Osteoblast (primary cell): ENCODE data around the gene ZMYND11. TPM values are rescaled to one million over a fixed set of nuclear protein-coding genes. Genes with fewer than 3 reads are reported as not detected.
A peak's percentile ranks its signal among the peaks of the same experiment; 100 is the strongest.

Experiments used
- DNase-seq: peaks from one replicate; pipeline ENCODE4 v3.0.0; 2011; ENCODE audit warnings: low spot score, mixed read lengths; ENCODE audit not compliant: insufficient read length; ENCODE audit errors: missing footprints
- H2AFZ ChIP-seq: 2 replicates; pipeline ENCODE4 v1.6.0; 2011; ENCODE audit warnings: mild to moderate bottlenecking, low read length
- H3K27ac ChIP-seq: 2 replicates; pipeline ENCODE4 v1.5.1; 2011; ENCODE audit warnings: mild to moderate bottlenecking, low read depth, low read length, moderate library complexity
- H3K27me3 ChIP-seq: 2 replicates; pipeline ENCODE4 v1.6.0; 2012; ENCODE audit warnings: mild to moderate bottlenecking, control low read depth, inconsistent platforms, low read length, moderate library complexity; ENCODE audit not compliant: insufficient read depth
- H3K36me3 ChIP-seq: 2 replicates; pipeline ENCODE4 v1.5.1; 2011; ENCODE audit warnings: mild to moderate bottlenecking, low read length, control low read depth, moderate library complexity; ENCODE audit not compliant: insufficient read depth
- H3K4me1 ChIP-seq: 2 replicates; pipeline ENCODE4 v1.5.1; 2011; ENCODE audit warnings: mild to moderate bottlenecking, low read length, control low read depth, moderate library complexity; ENCODE audit not compliant: insufficient read depth
- H3K4me2 ChIP-seq: 2 replicates; pipeline ENCODE4 v1.6.0; 2011; ENCODE audit warnings: mild to moderate bottlenecking, low read length; ENCODE audit not compliant: insufficient read depth
- H3K4me3 ChIP-seq: fragments of 200-600 bp; sonication (generic); 3 replicates; pipeline ENCODE4 v1.5.1; 2012; ENCODE audit warnings: mild to moderate bottlenecking, low read length, inconsistent platforms; ENCODE audit not compliant: insufficient read depth
- H3K79me2 ChIP-seq: 2 replicates; pipeline ENCODE4 v1.6.0; 2012; ENCODE audit warnings: mild to moderate bottlenecking, low read length, control low read depth, inconsistent platforms; ENCODE audit not compliant: insufficient read depth
- H3K9me3 ChIP-seq: 2 replicates; pipeline ENCODE4 v1.5.1; 2011; ENCODE audit warnings: low read depth, low read length, control low read depth
- H4K20me1 ChIP-seq: 2 replicates; pipeline ENCODE4 v1.6.0; 2012; ENCODE audit warnings: mild to moderate bottlenecking, low read length, control low read depth; ENCODE audit not compliant: insufficient read depth
- CTCF ChIP-seq: IDR thresholded peaks from 2 replicates; pipeline ENCODE4 v1.5.1; 2011; ENCODE audit warnings: mild to moderate bottlenecking, low read depth, low read length, moderate library complexity; ENCODE audit errors: extremely low read depth
- total RNA-seq: library from RNA; depleted of rRNA; stranded (reverse); fragments of >200 nt; gene quantifications from 2 replicates; pipeline ENCODE4 v1.2.3, GENCODE V29; 2012

Gene ZMYND11
- total RNA-seq, 1 donor = 56.5 TPM

GRCh38 chr10:92846-93245 is 42.4 kb upstream of the ZMYND11 start:
- TF ChIP-seq CTCF = no peak
- H3K27me3 ChIP-seq = no peaks in the 10 kb centered on the region
- H2AFZ ChIP-seq = no peak overlapping the region
- no peak for DNase-seq
- no peaks in the 10 kb centered on the region for H3K9me3 ChIP-seq
- no peak overlapping the region for H3K27ac ChIP-seq
- H4K20me1 ChIP-seq = no peaks in the 10 kb centered on the region
- H3K4me2 ChIP-seq = no peak overlapping the region
- no peaks in the 10 kb centered on the region for H3K36me3 ChIP-seq
- no peak overlapping the region for H3K4me3 ChIP-seq
- no peaks in the 10 kb centered on the region for H3K79me2 ChIP-seq
- H3K4me1 ChIP-seq = no peaks in the 10 kb centered on the region

DNA sequence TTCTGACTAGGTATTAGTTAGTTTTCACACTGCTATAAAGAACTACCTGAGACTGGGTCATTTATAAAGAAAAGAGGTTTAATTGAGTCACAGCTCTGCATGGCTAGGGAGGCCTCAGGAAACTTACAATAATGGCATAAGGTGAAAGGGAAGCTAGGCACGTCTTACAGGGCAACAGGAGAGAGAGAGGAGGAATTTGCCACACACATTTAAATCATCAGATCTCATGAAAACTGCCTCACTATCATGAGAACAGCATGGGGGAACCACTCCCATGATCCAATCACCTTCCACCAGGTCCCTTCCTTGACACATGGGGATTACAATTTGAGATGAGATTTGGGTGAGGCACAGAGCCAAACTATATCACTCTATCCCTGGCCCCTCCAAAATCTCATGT is 40.6 kb upstream of the ZMYND11 start:
- TF ChIP-seq CTCF = no peak
- Histone ChIP-seq H3K79me2 (no peaks in the 10 kb centered on the region), H4K20me1 (no peaks in the 10 kb centered on the region), H2AFZ (no peak overlapping the region), H3K27me3 (no peaks in the 10 kb centered on the region), H3K4me1 (no peaks in the 10 kb centered on the region), H3K9me3 (no peaks in the 10 kb centered on the region), H3K36me3 (no peaks in the 10 kb centered on the region), H3K4me3 (no peak overlapping the region), H3K27ac (no peak overlapping the region), H3K4me2 (no peak overlapping the region)
- DNase-seq = no peak

- Histone ChIP-seq H3K4me2 (no peak overlapping the region), H3K27ac (no peak overlapping the region), H3K36me3 (no peaks in the 10 kb centered on the region), H3K4me3 (no peak overlapping the region), H3K79me2 (no peaks in the 10 kb centered on the region), H3K9me3 (no peaks in the 10 kb centered on the region), H2AFZ (no peak overlapping the region), H3K27me3 (no peaks in the 10 kb centered on the region), H3K4me1 (no peaks in the 10 kb centered on the region), H4K20me1 (no peaks in the 10 kb centered on the region)
- peak; percentile 71 for DNase-seq
- TF ChIP-seq CTCF = no peak
These were observed 39.7 kb upstream of the ZMYND11 start for GRCh38 chr10:95356-96115.

- H3K4me1 ChIP-seq = no peaks in the 10 kb centered on the region
- H3K27ac ChIP-seq = no peak overlapping the region
- no peak for TF ChIP-seq CTCF
- no peak for DNase-seq
- no peak overlapping the region for H2AFZ ChIP-seq
- no peaks in the 10 kb centered on the region for H3K27me3 ChIP-seq
- no peaks in the 10 kb centered on the region for H3K9me3 ChIP-seq
- no peaks in the 10 kb centered on the region for H3K79me2 ChIP-seq
- H3K36me3 ChIP-seq = no peaks in the 10 kb centered on the region
- no peak overlapping the region for H3K4me3 ChIP-seq
- H3K4me2 ChIP-seq = no peak overlapping the region
- no peaks in the 10 kb centered on the region for H4K20me1 ChIP-seq
These were observed 38.8 kb upstream of the ZMYND11 start for GRCh38 chr10:96466-96865.
